Measurements from ENCODE around the gene CD3G.

- TF ChIP-seq POLR2A (IDR thresholded peaks at IDR 0.05; ENCODE audit: low read depth, low read length): no peak
- no peak for TF ChIP-seq TAF1 (IDR thresholded peaks at IDR 0.05; ENCODE audit: borderline replicate concordance, low read depth, low read length)
Observed at GRCh38 chr11:118318124-118318523, 26.0 kb upstream of the CD3G start.

Measured in GM12892 (cell line).